Nephron (organoid): ENCODE results near the gene CETP.

Experiments
- H3K27ac Mint-ChIP-seq, 3 experiments: 2 replicates each; pipeline ENCODE4 v1.8.0; 2020; ENCODE audit warnings: mixed read lengths in 3 of 3, mild to moderate bottlenecking in 2 of 3, moderate library complexity in 1 of 3
- H3K27me3 Mint-ChIP-seq: 2 replicates; pipeline ENCODE4 v1.8.0; 2021; ENCODE audit warnings: low read depth, mild to moderate bottlenecking, moderate library complexity, mixed read lengths
- H3K36me3 Mint-ChIP-seq: 2 replicates; pipeline ENCODE4 v1.8.0; 2020; ENCODE audit warnings: low read depth, mixed read lengths
- H3K4me1 Mint-ChIP-seq: 2 replicates; pipeline ENCODE4 v1.8.0; 2020; ENCODE audit warnings: mixed read lengths
- H3K4me3 Mint-ChIP-seq, 3 experiments: 2 replicates each; pipeline ENCODE4 v1.8.0; 2020; ENCODE audit warnings: mild to moderate bottlenecking in 3 of 3, mixed read lengths in 3 of 3, moderate library complexity in 2 of 3
- H3K9me3 Mint-ChIP-seq: 2 replicates; pipeline ENCODE4 v1.8.0; 2020; ENCODE audit warnings: mixed read lengths
- TF ChIP-seq, protein P1 (sequence below), 3 experiments: fragments of 200-600 bp; sonication (generic); IDR thresholded peaks; one replicate each; pipeline ENCODE4 v1.5.0; 2021; ENCODE audit warnings: antibody characterized with exemption in 3 of 3; ENCODE audit not compliant: unreplicated experiment in 3 of 3

The CETP gene

DNA sequence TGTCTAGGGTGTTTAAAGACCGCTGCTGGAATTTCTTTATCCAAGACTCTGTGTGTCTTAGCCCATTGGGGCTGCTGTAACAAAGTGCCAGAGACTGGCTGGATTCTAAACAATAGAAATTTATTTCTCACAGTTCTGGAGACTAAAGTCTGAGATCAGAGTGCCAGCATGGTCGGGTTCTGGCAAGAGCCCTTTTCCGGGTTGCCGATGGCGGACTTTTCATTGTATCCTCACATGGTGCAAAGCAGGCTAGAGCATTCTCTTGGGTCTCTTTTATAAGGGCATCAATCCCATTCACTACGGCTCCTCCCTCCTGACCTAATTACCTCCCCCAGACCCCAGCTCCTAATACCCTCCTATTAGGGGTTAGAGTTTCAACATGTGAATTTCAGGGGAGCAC is 37.1 kb downstream of the CETP start:
- Mint-ChIP-seq H3K4me3 (no peak overlapping the region), H3K36me3 (no peaks in the 10 kb centered on the region), H3K27ac (no peak overlapping the region), H3K4me1 (no peaks in the 10 kb centered on the region), H3K9me3 (no peaks in the 10 kb centered on the region), H3K27me3 (peaks cover 42% of the 10 kb centered on the region)
- TF ChIP-seq, protein P1, sequence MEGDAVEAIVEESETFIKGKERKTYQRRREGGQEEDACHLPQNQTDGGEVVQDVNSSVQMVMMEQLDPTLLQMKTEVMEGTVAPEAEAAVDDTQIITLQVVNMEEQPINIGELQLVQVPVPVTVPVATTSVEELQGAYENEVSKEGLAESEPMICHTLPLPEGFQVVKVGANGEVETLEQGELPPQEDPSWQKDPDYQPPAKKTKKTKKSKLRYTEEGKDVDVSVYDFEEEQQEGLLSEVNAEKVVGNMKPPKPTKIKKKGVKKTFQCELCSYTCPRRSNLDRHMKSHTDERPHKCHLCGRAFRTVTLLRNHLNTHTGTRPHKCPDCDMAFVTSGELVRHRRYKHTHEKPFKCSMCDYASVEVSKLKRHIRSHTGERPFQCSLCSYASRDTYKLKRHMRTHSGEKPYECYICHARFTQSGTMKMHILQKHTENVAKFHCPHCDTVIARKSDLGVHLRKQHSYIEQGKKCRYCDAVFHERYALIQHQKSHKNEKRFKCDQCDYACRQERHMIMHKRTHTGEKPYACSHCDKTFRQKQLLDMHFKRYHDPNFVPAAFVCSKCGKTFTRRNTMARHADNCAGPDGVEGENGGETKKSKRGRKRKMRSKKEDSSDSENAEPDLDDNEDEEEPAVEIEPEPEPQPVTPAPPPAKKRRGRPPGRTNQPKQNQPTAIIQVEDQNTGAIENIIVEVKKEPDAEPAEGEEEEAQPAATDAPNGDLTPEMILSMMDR (IDR thresholded peaks at IDR 0.05; ENCODE audit: unreplicated experiment in 3 of 3), result no peak

DNA sequence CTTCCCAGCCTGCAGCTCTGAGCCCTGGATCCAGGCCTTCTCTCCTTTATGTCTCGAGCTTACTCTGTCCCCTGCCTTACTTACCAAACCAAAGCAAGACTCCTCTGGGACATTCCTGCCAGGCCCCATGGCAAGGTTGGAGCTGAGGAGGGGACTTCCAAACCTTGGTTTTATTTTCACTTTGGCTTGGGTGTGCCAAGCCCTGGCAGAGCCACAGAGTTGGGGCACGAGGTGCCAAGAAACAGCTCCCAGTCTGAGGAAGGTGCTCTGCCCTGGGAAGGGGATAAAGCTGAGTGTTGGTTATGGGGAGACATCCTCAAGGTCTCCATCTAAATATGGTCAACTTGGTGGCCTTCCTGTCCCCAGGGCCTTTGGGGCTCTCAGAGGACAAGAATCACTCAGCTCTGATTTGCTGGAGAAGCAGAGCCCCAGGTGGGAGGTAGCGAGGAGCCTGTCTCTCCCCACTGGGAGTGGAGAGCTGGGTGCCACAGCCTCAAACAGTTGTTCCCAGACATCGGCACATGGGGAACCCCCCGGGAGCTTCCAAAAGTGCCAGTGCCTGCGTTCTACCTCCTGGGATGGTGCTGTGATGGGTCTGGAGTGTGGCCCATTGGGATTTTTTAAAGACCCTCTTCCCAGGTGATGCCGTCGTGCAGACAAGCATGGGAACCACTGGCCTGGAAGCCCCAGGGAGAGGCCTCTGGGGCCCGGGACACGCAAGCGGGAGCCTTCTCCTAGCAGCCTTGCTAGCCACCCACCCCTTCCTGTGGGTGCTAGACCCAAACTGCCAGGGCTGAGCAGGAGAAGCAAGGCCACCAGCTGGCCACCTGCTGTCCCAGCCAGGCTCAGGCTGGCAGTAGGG is 37.9 kb downstream of the CETP start:
- no peaks in the 10 kb centered on the region for H3K36me3 Mint-ChIP-seq
- no peak overlapping the region for H3K4me3 Mint-ChIP-seq
- TF ChIP-seq, protein P1 (IDR thresholded peaks at IDR 0.05; ENCODE audit: unreplicated experiment in 3 of 3), result no peak
- no peaks in the 10 kb centered on the region for H3K9me3 Mint-ChIP-seq
- H3K27ac Mint-ChIP-seq, result no peak overlapping the region
- H3K4me1 Mint-ChIP-seq, result no peaks in the 10 kb centered on the region
- H3K27me3 Mint-ChIP-seq, result peaks cover 35% of the 10 kb centered on the region

DNA sequence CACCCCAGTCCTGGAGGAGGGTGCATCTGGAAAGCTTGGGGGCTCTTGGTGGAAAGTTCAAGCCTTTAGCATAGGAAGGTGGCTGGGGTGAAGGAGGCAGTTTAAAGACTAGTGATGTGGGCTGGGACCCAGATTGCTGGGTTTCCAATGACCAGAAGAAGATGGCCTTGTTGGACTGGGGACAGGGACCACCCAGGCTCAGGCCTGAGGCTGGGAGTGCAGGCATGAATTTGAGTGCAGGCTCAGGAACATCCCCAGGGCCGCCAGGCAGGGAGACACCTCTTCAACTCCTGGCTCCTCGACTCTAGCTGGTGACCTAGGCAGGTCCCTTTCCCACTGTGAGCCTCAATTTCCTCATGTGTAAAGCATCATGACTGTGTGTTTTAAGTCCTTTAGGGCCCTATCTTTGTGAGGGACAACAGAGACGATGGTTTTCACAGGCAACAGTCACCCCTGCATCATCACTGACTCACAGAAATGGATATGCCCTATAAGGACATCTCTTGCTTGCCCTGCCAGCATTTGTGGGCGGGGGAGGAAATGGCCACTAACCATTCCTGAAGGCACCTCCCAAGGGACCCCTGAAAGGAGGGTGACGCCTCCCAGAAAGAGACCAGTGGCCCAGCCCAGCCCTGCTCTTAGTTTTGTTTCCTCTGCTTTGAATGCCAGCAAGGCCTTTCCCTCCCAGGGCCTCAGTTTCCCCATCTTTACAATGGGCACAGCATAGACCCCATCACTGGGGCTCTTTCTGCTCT is 38.7 kb downstream of the CETP start:
- H3K4me3 Mint-ChIP-seq, result no peak overlapping the region
- TF ChIP-seq, protein P1 (IDR thresholded peaks at IDR 0.05; ENCODE audit: unreplicated experiment in 3 of 3), result no peak
- H3K4me1 Mint-ChIP-seq, result no peaks in the 10 kb centered on the region
- no peaks in the 10 kb centered on the region for H3K9me3 Mint-ChIP-seq
- H3K36me3 Mint-ChIP-seq, result no peaks in the 10 kb centered on the region
- H3K27ac Mint-ChIP-seq, result no peak overlapping the region
- H3K27me3 Mint-ChIP-seq, result peaks cover 27% of the 10 kb centered on the region

DNA sequence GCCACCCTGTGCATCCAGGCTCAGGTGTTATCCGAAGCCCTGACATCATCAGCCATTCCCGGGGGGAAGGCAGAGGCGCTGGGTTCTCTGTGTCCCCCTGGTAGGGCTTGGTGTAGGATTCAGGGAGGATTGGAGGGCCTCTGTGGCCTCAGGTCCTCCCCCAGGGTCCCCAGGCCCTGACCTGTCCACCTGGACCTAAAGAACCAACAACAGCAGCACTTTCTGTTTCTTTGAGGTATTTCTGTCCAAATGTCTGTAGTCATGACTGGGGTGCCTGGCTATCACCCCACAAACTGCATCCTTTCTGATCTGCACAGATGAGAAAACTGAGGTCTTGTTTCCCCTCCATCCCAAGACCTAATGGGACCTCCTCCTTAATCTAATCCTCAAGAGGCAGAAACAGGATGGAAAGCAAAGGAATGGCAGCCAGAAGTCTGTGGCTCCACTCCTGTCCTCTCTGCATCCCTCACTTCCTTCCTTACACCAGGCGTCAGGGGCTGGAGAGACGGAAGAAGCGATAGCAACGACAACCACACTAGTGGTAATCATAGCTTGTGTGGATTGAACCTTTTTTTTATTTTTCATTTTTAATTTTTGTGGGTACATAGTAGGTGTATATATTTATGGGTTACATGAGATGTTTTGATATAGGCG is 39.4 kb downstream of the CETP start:
- H3K4me3 Mint-ChIP-seq, result no peak overlapping the region
- H3K9me3 Mint-ChIP-seq, result no peaks in the 10 kb centered on the region
- no peaks in the 10 kb centered on the region for H3K36me3 Mint-ChIP-seq
- peaks cover 20% of the 10 kb centered on the region for H3K27me3 Mint-ChIP-seq
- H3K27ac Mint-ChIP-seq, result no peak overlapping the region
- TF ChIP-seq, protein P1 (IDR thresholded peaks at IDR 0.05; ENCODE audit: unreplicated experiment in 3 of 3), result no peak
- H3K4me1 Mint-ChIP-seq, result no peaks in the 10 kb centered on the region

DNA sequence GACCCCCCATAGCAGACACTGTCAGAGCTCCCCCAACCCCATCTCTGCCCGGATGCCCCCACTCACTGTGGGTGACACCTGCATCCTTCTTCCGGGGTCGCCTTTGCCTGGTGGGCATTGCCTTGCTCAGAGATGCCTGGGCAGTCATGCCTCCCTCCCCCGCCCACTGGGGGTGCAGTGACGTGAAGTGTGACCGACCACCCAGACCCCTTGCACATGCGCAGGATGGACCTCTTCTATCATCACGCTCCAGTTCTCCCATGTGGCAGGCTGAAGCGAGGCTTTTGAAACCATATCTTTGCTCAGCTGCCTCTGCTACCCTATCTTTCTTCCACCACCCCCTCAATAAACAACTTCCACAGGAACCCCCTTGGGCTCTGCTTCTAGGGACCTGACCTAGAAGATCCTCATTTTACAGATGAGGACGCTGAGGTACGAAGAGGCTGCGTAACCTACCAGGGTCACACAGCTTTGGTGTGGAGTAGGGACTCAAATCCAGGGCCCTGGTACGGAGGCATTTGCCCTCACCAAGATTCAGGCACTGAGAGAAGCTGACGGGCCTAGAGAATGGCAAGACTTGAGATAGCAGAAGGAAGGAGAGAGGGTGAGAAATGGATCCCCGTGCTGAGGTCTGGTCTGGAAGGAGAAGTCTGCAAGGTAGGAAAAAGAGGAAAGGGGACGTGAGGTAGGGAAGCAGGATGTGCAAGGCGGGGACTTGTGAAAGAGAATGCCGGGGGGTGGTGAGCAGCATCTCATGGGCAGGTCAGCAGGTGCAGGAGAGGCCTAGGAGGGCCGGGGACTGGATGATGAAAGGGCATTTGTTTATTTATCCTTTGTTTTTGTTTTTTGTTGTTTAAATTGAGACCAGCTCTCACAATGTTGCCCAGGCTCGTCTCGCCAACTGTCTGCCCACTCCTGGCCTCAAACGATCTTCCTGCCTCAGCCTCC is 42.0 kb downstream of the CETP start:
- Mint-ChIP-seq H3K27ac (no peak overlapping the region), H3K4me3 (no peak overlapping the region), H3K9me3 (no peaks in the 10 kb centered on the region), H3K4me1 (no peaks in the 10 kb centered on the region), H3K36me3 (no peaks in the 10 kb centered on the region), H3K27me3 (peaks cover 5% of the 10 kb centered on the region)
- TF ChIP-seq, protein P1 (IDR thresholded peaks at IDR 0.05; ENCODE audit: unreplicated experiment in 3 of 3), result no peak
